IPS DF 6.9 (cell line): ENCODE results near the gene P2RY2.

ENCODE experiments used
- DNase-seq: peaks from one replicate; pipeline ENCODE4 v3.0.0-alpha.2; 2013; ENCODE audit warnings: low read depth, low spot score
- H3K27ac ChIP-seq: one replicate; pipeline ENCODE4 v1.5.1; 2013; ENCODE audit warnings: low read length, control low read depth
- H3K27me3 ChIP-seq: 2 replicates; pipeline ENCODE4 v1.6.1; 2013; ENCODE audit warnings: mild to moderate bottlenecking, low read length; ENCODE audit not compliant: control insufficient read depth, insufficient read depth
- H3K36me3 ChIP-seq: 2 replicates; pipeline ENCODE4 v1.6.1; 2013; ENCODE audit warnings: low read length; ENCODE audit not compliant: control insufficient read depth, insufficient read depth
- H3K4me1 ChIP-seq: 2 replicates; pipeline ENCODE4 v1.6.1; 2013; ENCODE audit warnings: low read length; ENCODE audit not compliant: control insufficient read depth, insufficient read depth
- H3K4me3 ChIP-seq: 2 replicates; pipeline ENCODE4 v1.5.1; 2013; ENCODE audit warnings: mild to moderate bottlenecking, low read length
- H3K9me3 ChIP-seq: 2 replicates; pipeline ENCODE4 v1.6.1; 2013; ENCODE audit warnings: low read length, inconsistent platforms; ENCODE audit not compliant: control insufficient read depth, insufficient read depth
- WGBS: extraction: QIAGEN DNeasy Blood & Tissue Kit; methylation state at CpG from one replicate; pipeline ENCODE4 v1.1.7; 2013; ENCODE audit warnings: mixed read lengths, missing lambda C conversion rate; ENCODE audit not compliant: insufficient read length, insufficient coverage; 5-methylcytosine and 5-hydroxymethylcytosine counted together

The P2RY2 gene

GRCh38 chr11:73236205-73236765 is 18.2 kb downstream of the P2RY2 start:
- Histone ChIP-seq H3K36me3 (no peaks in the 10 kb centered on the region), H3K4me3 (no peak overlapping the region), H3K27me3 (no peaks in the 10 kb centered on the region), H3K27ac (no peak overlapping the region), H3K4me1 (no peaks in the 10 kb centered on the region; the same call in 1 of the 2 replicates), H3K9me3 (no peaks in the 10 kb centered on the region)
- no peak for DNase-seq
- WGBS = no CpG with 5 or more reads among the region's 4 CpGs

GRCh38 chr11:73236854-73237253 is 18.8 kb downstream of the P2RY2 start:
- Histone ChIP-seq H3K36me3 (no peaks in the 10 kb centered on the region), H3K27ac (no peak overlapping the region), H3K4me1 (no peaks in the 10 kb centered on the region; the same call in 1 of the 2 replicates), H3K4me3 (no peak overlapping the region), H3K27me3 (no peaks in the 10 kb centered on the region), H3K9me3 (no peaks in the 10 kb centered on the region)
- DNase-seq = peak; percentile 67
- WGBS = no CpG with 5 or more reads among the region's 6 CpGs

DNA sequence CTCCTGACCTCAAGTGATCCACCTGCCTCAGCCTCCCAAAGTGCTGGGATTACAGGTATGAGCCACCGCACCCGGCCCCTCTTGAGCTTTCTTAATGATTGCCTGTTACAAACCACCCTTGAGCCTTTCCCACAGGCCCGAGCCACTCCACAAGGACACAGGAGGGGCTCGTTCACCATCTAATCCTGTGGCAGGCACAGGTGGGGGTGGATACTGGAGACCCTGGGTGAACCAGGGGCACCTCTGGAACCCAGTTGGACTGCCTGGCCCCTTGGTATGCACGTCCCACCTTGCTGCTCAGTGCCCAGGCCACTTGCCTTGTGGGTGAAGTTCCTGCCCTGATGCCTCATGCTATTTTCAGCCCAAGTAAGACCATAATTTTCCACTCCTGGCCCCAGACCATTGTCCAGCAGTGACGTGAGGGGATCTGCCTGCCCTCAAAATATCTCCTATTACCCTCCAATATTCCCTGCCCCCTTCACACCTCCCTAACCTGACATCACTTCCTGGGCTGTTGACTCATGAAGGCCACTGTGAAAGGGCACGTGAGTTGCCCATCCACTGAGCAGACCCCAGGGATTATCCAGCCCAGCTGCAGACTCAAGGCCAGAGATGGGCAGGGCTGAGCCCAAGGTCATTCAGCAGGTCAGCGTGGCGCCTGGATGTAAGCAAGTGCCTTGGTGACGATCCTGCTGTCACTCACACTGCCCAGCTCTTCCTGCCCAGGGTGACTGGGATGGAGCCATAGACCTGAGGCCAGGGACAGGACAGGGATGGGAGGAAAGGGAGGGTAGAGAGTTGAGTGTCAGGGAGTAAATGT is 19.6 kb downstream of the P2RY2 start:
- H3K4me1 ChIP-seq = no peaks in the 10 kb centered on the region; the same call in 1 of the 2 replicates
- H3K4me3 ChIP-seq = no peak overlapping the region
- no peaks in the 10 kb centered on the region for H3K9me3 ChIP-seq
- H3K36me3 ChIP-seq = no peaks in the 10 kb centered on the region
- no peak for DNase-seq
- H3K27me3 ChIP-seq = no peaks in the 10 kb centered on the region
- no CpG with 5 or more reads among the region's 10 CpGs for WGBS
- no peak overlapping the region for H3K27ac ChIP-seq

GRCh38 chr11:73239111-73239521 is 21.0 kb downstream of the P2RY2 start:
- DNase-seq = no peak
- H3K27me3 ChIP-seq = no peaks in the 10 kb centered on the region
- H3K36me3 ChIP-seq = no peaks in the 10 kb centered on the region
- no peak overlapping the region for H3K27ac ChIP-seq
- H3K9me3 ChIP-seq = no peaks in the 10 kb centered on the region
- no peak overlapping the region for H3K4me3 ChIP-seq
- WGBS = no CpG with 5 or more reads among the region's 6 CpGs
- peaks cover 3% of the 10 kb centered on the region; the same call in 1 of the 2 replicates for H3K4me1 ChIP-seq

DNA sequence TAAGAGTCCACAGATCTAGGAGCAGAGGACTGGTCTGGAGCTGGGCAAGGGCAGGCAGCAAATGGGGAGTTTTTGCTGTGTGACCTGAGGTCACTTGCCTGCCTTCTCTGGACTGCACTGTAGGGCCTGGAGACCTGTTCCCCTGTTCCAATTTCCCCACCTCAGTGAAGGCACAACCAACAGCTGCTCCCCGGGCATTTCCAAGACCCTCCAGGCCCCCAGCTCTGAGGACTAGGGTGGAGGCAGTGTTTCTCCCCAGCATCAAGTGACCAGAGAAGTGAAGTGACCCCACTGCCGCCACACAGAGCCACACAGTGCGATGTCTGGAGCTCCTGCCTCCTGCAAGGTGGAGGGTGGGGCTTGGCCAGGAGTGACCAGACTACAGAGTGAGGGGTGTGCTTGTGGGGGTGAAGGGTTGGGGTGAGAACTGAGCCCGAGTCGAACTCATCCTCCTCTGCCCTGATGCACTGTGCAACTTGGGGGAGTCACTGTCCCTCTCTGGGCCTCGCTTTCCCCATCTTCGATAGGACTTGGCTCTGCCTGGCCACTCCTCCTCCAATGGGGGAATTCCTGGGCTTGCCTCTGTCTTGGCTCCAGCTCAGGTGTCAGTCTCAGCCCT is 21.6 kb downstream of the P2RY2 start:
- peaks cover 3% of the 10 kb centered on the region; the same call in 1 of the 2 replicates for H3K4me1 ChIP-seq

GRCh38 chr11:73240190-73240781 is 22.2 kb downstream of the P2RY2 start:
- Histone ChIP-seq H3K4me3 (no peak overlapping the region), H3K36me3 (no peaks in the 10 kb centered on the region), H3K4me1 (peaks cover 3% of the 10 kb centered on the region; the same call in 1 of the 2 replicates), H3K9me3 (no peaks in the 10 kb centered on the region), H3K27me3 (no peaks in the 10 kb centered on the region), H3K27ac (no peak overlapping the region)
- no peak for DNase-seq
- no CpG with 5 or more reads among the region's 4 CpGs for WGBS

More for the DNA sequence above, 21.6 kb downstream of the P2RY2 start:
- Histone ChIP-seq H3K4me3 (no peak overlapping the region), H3K9me3 (no peaks in the 10 kb centered on the region), H3K27ac (no peak overlapping the region), H3K27me3 (no peaks in the 10 kb centered on the region), H3K36me3 (no peaks in the 10 kb centered on the region)
- DNase-seq = no peak
- WGBS = no CpG with 5 or more reads among the region's 7 CpGs

- H3K27ac ChIP-seq = no peak overlapping the region
- no CpG with 5 or more reads among the region's 4 CpGs for WGBS
- H3K4me3 ChIP-seq = no peak overlapping the region
- H3K27me3 ChIP-seq = no peaks in the 10 kb centered on the region
- H3K9me3 ChIP-seq = no peaks in the 10 kb centered on the region
- H3K4me1 ChIP-seq = peaks cover 4% of the 10 kb centered on the region
- H3K36me3 ChIP-seq = no peaks in the 10 kb centered on the region
- DNase-seq = no peak
Measured at GRCh38 chr11:73241300-73241699, 23.2 kb downstream of the P2RY2 start.

DNA sequence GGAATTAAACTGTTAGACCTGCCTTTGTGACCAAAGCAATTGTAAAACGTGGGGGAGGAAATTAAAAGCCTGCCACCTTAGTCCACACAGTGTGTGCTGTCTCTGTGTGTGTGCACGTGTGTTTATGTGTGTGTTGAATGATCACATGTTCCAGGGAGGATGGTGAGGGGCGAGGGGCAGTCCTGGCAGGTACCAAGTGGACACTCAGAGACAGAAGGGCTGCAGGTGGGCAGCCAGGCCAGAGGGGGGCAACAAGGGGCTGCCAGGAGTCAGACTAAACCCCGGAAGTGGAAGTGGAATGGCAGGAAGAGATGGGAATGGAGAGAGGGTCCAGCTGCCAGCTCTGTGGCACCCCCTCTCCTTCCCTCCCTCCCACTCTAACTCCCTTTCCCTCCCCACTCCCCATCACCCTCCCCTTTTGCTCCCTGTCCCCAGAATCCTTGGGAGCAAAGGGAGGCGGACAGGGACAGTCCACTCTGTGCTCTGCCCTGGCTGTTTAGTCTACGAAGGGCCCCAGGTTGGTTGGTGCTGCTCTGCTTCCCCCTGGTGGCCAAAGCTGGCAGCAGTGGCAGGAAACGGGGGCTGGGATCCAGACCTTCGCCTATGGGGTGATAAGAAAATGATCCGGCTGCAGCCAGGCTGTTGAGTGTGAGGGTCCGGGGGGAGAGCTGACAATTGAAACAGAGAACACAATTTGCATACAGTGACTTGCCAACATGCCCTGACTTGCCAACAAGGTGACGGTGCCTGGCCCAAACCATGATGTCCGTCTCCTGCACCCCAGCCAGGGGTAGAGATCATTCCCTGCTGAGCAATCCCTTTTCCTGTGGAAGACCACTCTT is 24.4 kb downstream of the P2RY2 start:
- no peak overlapping the region for H3K27ac ChIP-seq
- no peaks in the 10 kb centered on the region for H3K27me3 ChIP-seq
- no CpG with 5 or more reads among the region's 12 CpGs for WGBS
- peaks cover 4% of the 10 kb centered on the region for H3K4me1 ChIP-seq
- H3K9me3 ChIP-seq = no peaks in the 10 kb centered on the region
- peak; percentile 72 for DNase-seq
- no peaks in the 10 kb centered on the region for H3K36me3 ChIP-seq
- peak overlapping the region; percentile 26; the same call in 1 of the 2 replicates for H3K4me3 ChIP-seq

- Histone ChIP-seq H3K4me1 (peaks cover 4% of the 10 kb centered on the region), H3K36me3 (no peaks in the 10 kb centered on the region), H3K9me3 (no peaks in the 10 kb centered on the region), H3K4me3 (no peak overlapping the region), H3K27ac (no peak overlapping the region), H3K27me3 (no peaks in the 10 kb centered on the region)
- no peak for DNase-seq
- no CpG with 5 or more reads among the region's 8 CpGs for WGBS
Measured at GRCh38 chr11:73243093-73243485, 25.0 kb downstream of the P2RY2 start.
